PFSK-1 (cell line): ENCODE results near the gene FA2H.

Experiments
- FOXP2 ChIP-seq: optimal IDR thresholded peaks from 2 replicates; pipeline ENCODE3; 2011; ENCODE audit warnings: borderline replicate concordance, control low read depth, inconsistent platforms; ENCODE audit not compliant: insufficient read depth; ENCODE audit errors: extremely low read length, extremely low read depth
- POLR2AphosphoS5 ChIP-seq: IDR thresholded peaks from 2 replicates; pipeline ENCODE4 v1.6.1; 2012; ENCODE audit warnings: low read depth, mild to moderate bottlenecking, control low read depth, low read length, moderate library complexity
- REST ChIP-seq, 2 experiments: IDR thresholded peaks; 2 replicates each; pipeline versions ENCODE4 v1.6.1 to v1.8.0; 2011 to 2012; ENCODE audit warnings: low read depth in 2 of 2, low read length in 2 of 2, control low read depth in 1 of 2, inconsistent platforms in 1 of 2, mild to moderate bottlenecking in 1 of 2, moderate library complexity in 1 of 2; ENCODE audit not compliant: insufficient read depth in 1 of 2
- SIN3A ChIP-seq: IDR thresholded peaks from 2 replicates; pipeline ENCODE4 v1.6.1; 2012; ENCODE audit warnings: mild to moderate bottlenecking, low read length, moderate library complexity, borderline replicate concordance; ENCODE audit not compliant: insufficient read depth
- TAF1 ChIP-seq: IDR thresholded peaks from 2 replicates; pipeline ENCODE4 v1.6.1; 2012; ENCODE audit warnings: low read length, control low read depth, borderline replicate concordance; ENCODE audit not compliant: insufficient read depth

The FA2H gene

GRCh38 chr16:74800216-74800871 lies 25.7 kb upstream of the FA2H start:
- TF ChIP-seq SIN3A: no peak
- no peak for TF ChIP-seq TAF1
- TF ChIP-seq FOXP2: no peak
- TF ChIP-seq POLR2AphosphoS5: no peak
- no peak for TF ChIP-seq REST (IDR thresholded peaks at IDR 0.05; ENCODE audit: insufficient read depth in 1 of 2, low read depth in 2 of 2, low read length in 2 of 2)

- TF ChIP-seq FOXP2: no peak
- no peak for TF ChIP-seq POLR2AphosphoS5
- TF ChIP-seq SIN3A: no peak
Observed at GRCh38 chr16:74797414-74797813, 22.8 kb upstream of the FA2H start.

GRCh38 chr16:74795104-74795503 lies 20.5 kb upstream of the FA2H start:
- TF ChIP-seq TAF1 (no peak), REST (IDR thresholded peaks at IDR 0.05; ENCODE audit: insufficient read depth in 1 of 2, low read depth in 2 of 2, low read length in 2 of 2) (no peak), POLR2AphosphoS5 (no peak), SIN3A (no peak), FOXP2 (no peak)

- TF ChIP-seq FOXP2 (no peak), SIN3A (no peak), REST (IDR thresholded peaks at IDR 0.05; ENCODE audit: insufficient read depth in 1 of 2, low read depth in 2 of 2, low read length in 2 of 2) (no peak), TAF1 (no peak), POLR2AphosphoS5 (no peak)
Observed at GRCh38 chr16:74794668-74795067, 20.0 kb upstream of the FA2H start.

GRCh38 chr16:74793571-74793970 lies 19.0 kb upstream of the FA2H start:
- TF ChIP-seq POLR2AphosphoS5: no peak
- no peak for TF ChIP-seq SIN3A
- TF ChIP-seq TAF1: no peak
- no peak for TF ChIP-seq REST (IDR thresholded peaks at IDR 0.05; ENCODE audit: insufficient read depth in 1 of 2, low read depth in 2 of 2, low read length in 2 of 2)
